AG10803 (cell line): Measurements from ENCODE around the gene STK4.
A peak's percentile ranks its signal among the peaks of the same experiment; 100 is the strongest.
"Not testable (repeated sequence)": the region's sequence is repeated elsewhere in the genome, so short reads cannot be mapped to it uniquely, and the experiment has no call there.

Experiments used
- DNase-seq: peaks from one replicate; pipeline ENCODE4 v3.0.0; 2010; ENCODE audit warnings: low read depth
- H3K4me3 ChIP-seq: 2 replicates; pipeline ENCODE4 v1.5.1; 2011; ENCODE audit warnings: mild to moderate bottlenecking, low read length, control low read depth
- TF ChIP-seq, protein P1 (sequence below): conservative IDR thresholded peaks from 2 replicates; pipeline ENCODE4 v1.5.1; 2011; ENCODE audit warnings: mild to moderate bottlenecking, low read length, control low read depth, inconsistent platforms

The STK4 gene

DNA sequence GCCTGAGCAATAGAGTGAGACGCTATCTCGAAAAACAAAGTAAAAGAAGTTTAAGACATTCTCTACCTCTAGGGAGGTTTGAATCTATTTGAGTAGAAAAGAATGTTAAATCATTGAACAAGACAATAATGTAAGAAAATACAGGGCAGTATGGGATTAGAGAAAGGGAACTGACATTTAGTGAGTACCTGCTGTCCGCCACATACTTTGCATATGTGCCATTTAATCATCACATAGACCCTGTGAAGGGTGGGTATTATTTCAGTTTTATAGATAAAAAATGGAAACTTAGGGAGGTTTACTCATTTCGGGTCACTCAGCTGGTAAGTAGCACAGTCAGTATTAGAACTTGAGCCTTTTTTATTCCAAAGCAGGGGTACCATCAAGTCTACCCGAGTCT lies 31.4 kb downstream of the STK4 start:
- DNase-seq, result no peak
- TF ChIP-seq, protein P1, sequence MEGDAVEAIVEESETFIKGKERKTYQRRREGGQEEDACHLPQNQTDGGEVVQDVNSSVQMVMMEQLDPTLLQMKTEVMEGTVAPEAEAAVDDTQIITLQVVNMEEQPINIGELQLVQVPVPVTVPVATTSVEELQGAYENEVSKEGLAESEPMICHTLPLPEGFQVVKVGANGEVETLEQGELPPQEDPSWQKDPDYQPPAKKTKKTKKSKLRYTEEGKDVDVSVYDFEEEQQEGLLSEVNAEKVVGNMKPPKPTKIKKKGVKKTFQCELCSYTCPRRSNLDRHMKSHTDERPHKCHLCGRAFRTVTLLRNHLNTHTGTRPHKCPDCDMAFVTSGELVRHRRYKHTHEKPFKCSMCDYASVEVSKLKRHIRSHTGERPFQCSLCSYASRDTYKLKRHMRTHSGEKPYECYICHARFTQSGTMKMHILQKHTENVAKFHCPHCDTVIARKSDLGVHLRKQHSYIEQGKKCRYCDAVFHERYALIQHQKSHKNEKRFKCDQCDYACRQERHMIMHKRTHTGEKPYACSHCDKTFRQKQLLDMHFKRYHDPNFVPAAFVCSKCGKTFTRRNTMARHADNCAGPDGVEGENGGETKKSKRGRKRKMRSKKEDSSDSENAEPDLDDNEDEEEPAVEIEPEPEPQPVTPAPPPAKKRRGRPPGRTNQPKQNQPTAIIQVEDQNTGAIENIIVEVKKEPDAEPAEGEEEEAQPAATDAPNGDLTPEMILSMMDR, result no peak

DNA sequence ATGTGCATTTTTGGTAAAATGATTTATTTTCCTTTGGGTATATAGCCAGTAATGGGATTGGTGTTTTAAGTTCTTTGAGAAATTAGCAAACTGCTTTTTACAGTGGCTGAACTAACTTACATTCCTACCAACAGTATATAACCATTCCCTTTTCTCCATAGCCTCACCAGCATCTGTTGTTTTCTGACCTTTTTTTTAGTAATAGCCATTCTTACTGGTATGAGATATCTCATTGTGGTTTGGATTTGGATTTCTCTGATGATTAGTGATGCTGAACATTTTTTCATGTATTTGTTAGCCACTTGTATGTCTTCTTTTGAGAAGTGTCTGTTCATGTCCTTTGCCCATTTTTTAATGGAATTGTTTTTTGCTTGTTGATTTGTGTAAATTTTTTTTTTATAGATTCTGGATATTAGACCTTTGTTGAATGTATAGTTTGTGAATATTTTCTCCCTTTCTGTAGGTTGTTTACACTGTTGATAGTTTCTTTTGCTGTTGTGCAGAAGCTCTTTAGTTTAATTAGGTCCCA lies 42.3 kb downstream of the STK4 start:
- peak; percentile 54 for DNase-seq
- TF ChIP-seq, protein P1, result no peak
- no peak overlapping the region for H3K4me3 ChIP-seq

More for the DNA sequence above, 31.4 kb downstream of the STK4 start:
- H3K4me3 ChIP-seq, result no peak overlapping the region

- no peak overlapping the region for H3K4me3 ChIP-seq
- peak; percentile 30 for DNase-seq
- TF ChIP-seq, protein P1, result no peak
These were observed 44.1 kb downstream of the STK4 start for GRCh38 chr20:45010399-45010828.

DNA sequence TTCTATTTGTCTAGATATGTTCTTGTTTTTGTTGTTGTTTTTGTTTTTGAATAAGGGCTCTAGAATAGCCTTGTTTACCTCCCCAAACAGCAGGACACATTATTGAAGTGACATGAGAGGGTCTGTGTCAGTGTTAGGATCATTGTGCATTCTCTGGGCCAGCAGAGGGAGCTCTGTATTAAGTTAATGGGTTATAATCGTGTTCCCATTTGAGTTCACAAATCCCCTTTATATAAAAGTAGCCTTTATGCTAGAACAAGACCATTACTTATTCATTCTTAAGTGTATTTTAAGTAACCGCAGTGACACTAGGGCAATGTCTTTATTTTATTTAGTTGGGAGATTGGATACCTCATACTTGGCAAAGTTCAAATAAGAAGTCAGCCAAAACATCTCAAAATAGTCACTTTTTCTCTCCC lies 44.8 kb downstream of the STK4 start:
- H3K4me3 ChIP-seq, result no peak overlapping the region
- peak; percentile 73 for DNase-seq

GRCh38 chr20:45012682-45013302 lies 46.5 kb downstream of the STK4 start:
- TF ChIP-seq, protein P1, result no peak
- H3K4me3 ChIP-seq, result no peak overlapping the region
- peak; percentile 64 for DNase-seq

More for the DNA sequence above, 44.8 kb downstream of the STK4 start:
- TF ChIP-seq, protein P1, result peak; percentile 83

DNA sequence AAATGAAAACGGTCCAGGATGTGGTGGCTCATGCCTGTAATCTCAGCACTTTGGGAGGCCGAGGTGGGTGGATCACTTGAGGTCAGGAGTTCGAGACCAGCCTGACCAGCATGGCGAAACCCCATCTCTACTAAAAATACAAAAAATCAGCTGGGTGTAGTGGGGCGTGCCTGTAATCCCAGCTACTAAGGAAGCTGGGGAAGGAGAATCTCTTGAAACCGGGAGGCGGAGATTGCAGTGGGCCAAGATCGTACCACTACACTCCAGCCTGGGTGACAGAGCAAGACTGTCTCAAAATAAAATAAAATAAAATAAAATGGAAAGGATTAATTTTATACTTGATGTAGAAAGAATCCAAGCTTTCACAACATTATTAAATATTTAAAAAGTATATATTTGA lies 47.8 kb downstream of the STK4 start:
- H3K4me3 ChIP-seq, DNase-seq: not testable (repeated sequence)

GRCh38 chr20:45014671-45015415 lies 48.5 kb downstream of the STK4 start:
- H3K4me3 ChIP-seq, result no peak overlapping the region
- TF ChIP-seq, protein P1, result no peak
- peak; percentile 87 for DNase-seq
